HepG2 (cell line): Measurements from ENCODE around the gene INTS4. TPM values are rescaled to one million over a fixed set of nuclear protein-coding genes. Genes with fewer than 3 reads are reported as not detected.

ENCODE experiments used
- ATAC-seq: fragments of 200-7000 bp; cut with Tn5 transposase; 3 replicates; pipeline ENCODE4 v1.9.1; 2020; ENCODE audit warnings: mild to moderate bottlenecking, moderate library complexity
- BruUV-seq: library from RNA; stranded (reverse); fragments of 400-500 nt; replicated peaks from 2 replicates; lab custom pipeline; 2021; lab: Mats Ljungman, UMichigan
- CTCF ChIA-PET: fragments of 300-600 bp; formaldehyde crosslinking; extraction: SDS; loops from one replicate; lab custom pipeline; 2021; ENCODE audit warnings: low total read pairs, inconsistent platforms, low intra/inter-chr PET ratio; lab: Yijun Ruan, JAX
- POLR2A ChIA-PET: fragments of 350-600 bp; sonication (Branson Sonifier 250); formaldehyde crosslinking; loops from one replicate; lab custom pipeline; 2020; ENCODE audit warnings: antibody characterized with exemption, inconsistent platforms; lab: Yijun Ruan, JAX
- DNase-seq: peaks from one replicate; pipeline ENCODE4 v3.0.0-alpha.2; 2015; ENCODE audit warnings: low spot score
- FAIRE-seq: peaks from 3 replicates; lab custom pipeline; 2011; peaks lifted over from hg19 to GRCh38; lab: Jason Lieb, UNC
- H2AFZ ChIP-seq: one replicate; pipeline ENCODE4 v1.6.1; 2011; ENCODE audit warnings: low read length, inconsistent platforms
- H3K27ac ChIP-seq: fragments of 300-600 bp; 3 replicates; pipeline ENCODE4 v1.8.0; 2011; ENCODE audit warnings: mixed run types, mild to moderate bottlenecking, mixed read lengths, low read length, inconsistent platforms; ENCODE audit not compliant: insufficient read depth; ENCODE audit errors: extremely low read length
- H3K27me3 ChIP-seq, 2 experiments: fragments of 200-600 bp in 1 of 2; 2 replicates in 1 of 2; 3 replicates in 1 of 2; pipeline versions ENCODE4 v1.6.0 to v1.8.0; 2011; ENCODE audit warnings: low read length in 2 of 2, mild to moderate bottlenecking in 2 of 2, moderate library complexity in 2 of 2, inconsistent platforms in 1 of 2; ENCODE audit not compliant: insufficient read depth in 2 of 2, control insufficient read depth in 1 of 2
- H3K36me3 ChIP-seq, 2 experiments: fragments of 200-600 bp in 1 of 2; replicated peaks in 1 of 2; 2 replicates in 1 of 2; 3 replicates in 1 of 2; pipeline versions ENCODE4 v1.5.1 to v1.8.0; 2011; ENCODE audit warnings: low read length in 2 of 2, inconsistent platforms in 1 of 2; ENCODE audit not compliant: insufficient read depth in 2 of 2, control insufficient read depth in 1 of 2
- H3K4me1 ChIP-seq: 2 replicates; pipeline ENCODE4 v1.5.1; 2012; ENCODE audit warnings: low read length, inconsistent platforms; ENCODE audit not compliant: insufficient read depth
- H3K4me2 ChIP-seq: 2 replicates; pipeline ENCODE4 v1.6.0; 2011; ENCODE audit warnings: low read depth, low read length, inconsistent platforms
- H3K4me3 ChIP-seq, 3 experiments: fragments of 200-600 bp in 1 of 3; sonication (generic), shearing (Covaris generic) in 1 of 3; replicated peaks in 1 of 3; 2 replicates each; pipeline ENCODE4 v1.5.1; 2011 to 2016; ENCODE audit warnings: low read length in 3 of 3, inconsistent platforms in 2 of 3, low read depth in 2 of 3, mild to moderate bottlenecking in 2 of 3, control low read depth in 1 of 3, mixed read lengths in 1 of 3; ENCODE audit not compliant: insufficient read depth in 1 of 3
- H3K79me2 ChIP-seq: one replicate; pipeline ENCODE4 v1.6.1; 2011; ENCODE audit warnings: low read length, inconsistent platforms; ENCODE audit not compliant: insufficient read depth
- H3K9ac ChIP-seq: 2 replicates; pipeline ENCODE4 v1.6.0; 2011; ENCODE audit warnings: mild to moderate bottlenecking, low read depth, low read length, inconsistent platforms; ENCODE audit not compliant: insufficient read depth
- H3K9me3 ChIP-seq: 2 replicates; pipeline ENCODE4 v1.5.1; 2012; ENCODE audit warnings: mild to moderate bottlenecking, low read length
- H4K20me1 ChIP-seq: 2 replicates; pipeline ENCODE4 v1.6.0; 2011; ENCODE audit warnings: inconsistent platforms, mild to moderate bottlenecking, low read length, moderate library complexity; ENCODE audit not compliant: insufficient read depth
- ARNTL ChIP-seq: sonication (generic); formaldehyde crosslinking; IDR thresholded peaks from 2 replicates; pipeline ENCODE4 v1.4.0; 2020; ENCODE audit warnings: mild to moderate bottlenecking, missing genetic modification reagents
- GATA4 ChIP-seq: sonication (generic); IDR thresholded peaks from 2 replicates; pipeline ENCODE4 v1.6.1; 2016; ENCODE audit warnings: antibody characterized with exemption, low read depth, borderline replicate concordance
- GLI4 ChIP-seq: sonication (generic); formaldehyde crosslinking; IDR thresholded peaks from 2 replicates; pipeline ENCODE4 v1.5.1; 2020; ENCODE audit warnings: missing genetic modification reagents, mild to moderate bottlenecking, moderate library complexity, borderline replicate concordance
- KLF12 ChIP-seq: sonication (generic); formaldehyde crosslinking; IDR thresholded peaks from 2 replicates; pipeline ENCODE4 v1.4.0; 2020; ENCODE audit warnings: missing genetic modification reagents, borderline replicate concordance
- MLLT10 ChIP-seq: sonication (generic); formaldehyde crosslinking; IDR thresholded peaks from 2 replicates; pipeline ENCODE4 v1.4.0; 2020; ENCODE audit warnings: missing genetic modification reagents
- SMARCC2 ChIP-seq: fragments of 450-650 bp; IDR thresholded peaks from 2 replicates; pipeline ENCODE4 v1.6.1; 2017; ENCODE audit warnings: antibody characterized with exemption, mild to moderate bottlenecking
- ZBTB33 ChIP-seq: sonication (generic); formaldehyde crosslinking; IDR thresholded peaks from 2 replicates; pipeline ENCODE4 v1.4.0; 2020; ENCODE audit warnings: missing genetic modification reagents
- ZBTB38 ChIP-seq: sonication (generic); formaldehyde crosslinking; IDR thresholded peaks from 2 replicates; pipeline ENCODE4 v1.5.1; 2020; ENCODE audit warnings: mild to moderate bottlenecking, missing genetic modification reagents
- ZEB1 ChIP-seq: IDR thresholded peaks from 2 replicates; pipeline ENCODE4 v1.6.1; 2012; ENCODE audit warnings: mild to moderate bottlenecking, low read depth, inconsistent platforms; ENCODE audit not compliant: insufficient replicate concordance
- ZNF446 ChIP-seq: sonication (generic); formaldehyde crosslinking; IDR thresholded peaks from 2 replicates; pipeline ENCODE4 v1.5.0; 2020; ENCODE audit warnings: mild to moderate bottlenecking, missing genetic modification reagents
- ZNF619 ChIP-seq: sonication (generic); formaldehyde crosslinking; IDR thresholded peaks from 2 replicates; pipeline ENCODE4 v1.4.0; 2020; ENCODE audit warnings: mild to moderate bottlenecking, missing genetic modification reagents
- ZUFSP ChIP-seq: sonication (generic); formaldehyde crosslinking; IDR thresholded peaks from 2 replicates; pipeline ENCODE4 v1.9.0; 2021; ENCODE audit warnings: missing genetic modification reagents, mild to moderate bottlenecking, borderline replicate concordance
- WGBS: methylation state at CpG from one replicate; pipeline ENCODE4 v1.1.6; 2017; ENCODE audit warnings: low lambda C conversion rate; 5-methylcytosine and 5-hydroxymethylcytosine counted together
- in situ Hi-C: cut with HindIII; loops from 2 replicates; pipeline ENCODE4 v1.10.0; 2017; ENCODE audit warnings: low pct_unique_long_range_greater_than_20kb; ENCODE audit not compliant: extremely low pct_ligation_motif_present
- intact Hi-C: fragments of 100-400 bp; cut with micrococcal nuclease; formaldehyde crosslinking; loops from one replicate; pipeline ENCODE4 v1.10.0; 2022; ENCODE audit not compliant: unreplicated experiment
- polyA plus RNA-seq, 8 experiments: library from polyadenylated mRNA; depleted of rRNA in 3 of 8; stranded (reverse) in 7 of 8; unstranded in 1 of 8; fragments of >200 nt; fragmentation: Illumina TruSeq in 4 of 8; extraction: Trizol in 4 of 8; gene quantifications; 2 replicates each; pipeline versions ENCODE4 v1.2.1 to v1.2.3, GENCODE V29; 2011 to 2016; ENCODE audit warnings: low read depth in 4 of 8, missing spikeins in 1 of 8, mixed read lengths in 1 of 8; ENCODE audit not compliant: insufficient read depth in 1 of 8
- total RNA-seq, 5 experiments: library from RNA; depleted of rRNA; stranded (reverse); fragments of >200 nt; fragmentation: Illumina TruSeq; extraction: Trizol; gene quantifications; 2 replicates each; pipeline ENCODE4 v1.2.3, GENCODE V29; 2016; ENCODE audit warnings: low read depth in 1 of 5

Gene INTS4
- total and polyA plus RNA-seq, 2 of the 13 experiments (the other 11 are each of a cell fraction or from before 2014, with no cell fraction given), result 37.3 to 44.8 TPM

- no peak overlapping the region for H3K4me2 ChIP-seq
- H3K27ac ChIP-seq, result no peak overlapping the region
- no peak overlapping the region for H2AFZ ChIP-seq
- CTCF ChIA-PET, result no interaction called here
- H3K4me1 ChIP-seq, result no peaks in the 10 kb centered on the region
- no peak overlapping the region for H3K4me3 ChIP-seq
- H3K79me2 ChIP-seq, result no peaks in the 10 kb centered on the region
- no peak for FAIRE-seq
- 91% methylated on average over 3 of the region's 3 CpGs for WGBS
- H3K9ac ChIP-seq, result no peak overlapping the region
- no peak for ATAC-seq
- no peak for TF ChIP-seq ZBTB33
- TF ChIP-seq ZBTB38 (CRISPR knock-in tag), result no peak
- peaks cover 12 to 35% of the 10 kb centered on the region in 2 experiments for H3K36me3 ChIP-seq
- DNase-seq, result no peak
- no peaks in the 10 kb centered on the region for H3K9me3 ChIP-seq
- POLR2A ChIA-PET, result no interaction called here
- no peaks in the 10 kb centered on the region for H4K20me1 ChIP-seq
- no TSS peak for BruUV-seq
- in situ Hi-C loops (no loop called here), intact Hi-C loops (no loop called here)
- H3K27me3 ChIP-seq, result no peaks in the 10 kb centered on the region
These were observed 118.4 kb downstream of the INTS4 start for GRCh38 chr11:77876045-77876444.

GRCh38 chr11:77874206-77874605, 120.3 kb downstream of the INTS4 start:
- H4K20me1 ChIP-seq, result no peaks in the 10 kb centered on the region
- H3K4me2 ChIP-seq, result no peak overlapping the region
- H3K27me3 ChIP-seq, result no peaks in the 10 kb centered on the region
- H2AFZ ChIP-seq, result no peak overlapping the region
- ChIA-PET POLR2A (interaction anchor here (0.5 kb wide), 1 partner anchor 491 kb away, joined by 4 read pairs; no protein-coding TSS in a partner anchor), CTCF (no interaction called here)
- H3K4me3 ChIP-seq, result no peak overlapping the region
- 98% methylated on average over 3 of the region's 3 CpGs for WGBS
- no TSS peak for BruUV-seq
- intact Hi-C loops (no loop called here), in situ Hi-C loops (no loop called here)
- no peak overlapping the region for H3K9ac ChIP-seq
- peaks cover 5 to 27% of the 10 kb centered on the region in 2 experiments for H3K36me3 ChIP-seq
- H3K79me2 ChIP-seq, result no peaks in the 10 kb centered on the region
- ATAC-seq, result no peak
- H3K4me1 ChIP-seq, result no peaks in the 10 kb centered on the region
- H3K9me3 ChIP-seq, result no peaks in the 10 kb centered on the region
- no peak overlapping the region for H3K27ac ChIP-seq
- DNase-seq, result no peak
- TF ChIP-seq GATA4, result no peak
- no peak for TF ChIP-seq KLF12 (CRISPR knock-in tag)
- no peak for TF ChIP-seq GLI4 (CRISPR knock-in tag)
- no peak for TF ChIP-seq ZNF446 (CRISPR knock-in tag)
- TF ChIP-seq ZNF619 (CRISPR knock-in tag), result no peak
- TF ChIP-seq MLLT10 (CRISPR knock-in tag), result no peak
- no peak for TF ChIP-seq ZUFSP (CRISPR knock-in tag)
- TF ChIP-seq SMARCC2, result no peak
- no peak for TF ChIP-seq ZEB1
- TF ChIP-seq ARNTL (CRISPR knock-in tag), result no peak
- no peak for FAIRE-seq
